Astrocyte of the cerebellum (primary cell): Measurements from ENCODE around the gene HTT.

ENCODE experiments used
- DNase-seq: peaks from one replicate; pipeline ENCODE4 v3.0.0-alpha.2; 2011; ENCODE audit warnings: low read depth
- H3K4me3 ChIP-seq: 2 replicates; pipeline ENCODE4 v1.5.1; 2011; ENCODE audit warnings: mild to moderate bottlenecking, low read depth, low read length, moderate library complexity
- in situ Hi-C: cut with HindIII; loops from 2 replicates; pipeline ENCODE4 v1.10.0; 2017; ENCODE audit warnings: low sequenced_read_pairs
- TF ChIP-seq, protein P1 (sequence below): IDR thresholded peaks from 2 replicates; pipeline ENCODE4 v1.5.1; 2012; ENCODE audit warnings: low read length, low read depth, moderate library complexity, mild to moderate bottlenecking; ENCODE audit errors: missing control alignments

The HTT gene

DNA sequence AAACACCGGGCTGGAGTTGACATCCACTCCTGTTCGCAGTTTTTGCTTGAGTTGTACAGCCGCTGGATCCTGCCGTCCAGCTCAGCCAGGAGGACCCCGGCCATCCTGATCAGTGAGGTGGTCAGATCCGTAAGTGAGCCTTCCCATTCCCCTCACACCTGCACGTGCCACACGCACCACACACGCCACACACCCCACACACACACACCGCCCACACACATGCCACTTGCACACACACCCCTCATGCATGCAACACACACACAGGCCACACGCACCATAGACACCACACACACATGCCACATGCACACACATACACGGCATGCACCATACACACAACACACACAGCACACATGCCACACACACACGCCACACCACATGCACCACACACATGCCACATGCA lies 154.4 kb downstream of the HTT start:
- TF ChIP-seq, protein P1, sequence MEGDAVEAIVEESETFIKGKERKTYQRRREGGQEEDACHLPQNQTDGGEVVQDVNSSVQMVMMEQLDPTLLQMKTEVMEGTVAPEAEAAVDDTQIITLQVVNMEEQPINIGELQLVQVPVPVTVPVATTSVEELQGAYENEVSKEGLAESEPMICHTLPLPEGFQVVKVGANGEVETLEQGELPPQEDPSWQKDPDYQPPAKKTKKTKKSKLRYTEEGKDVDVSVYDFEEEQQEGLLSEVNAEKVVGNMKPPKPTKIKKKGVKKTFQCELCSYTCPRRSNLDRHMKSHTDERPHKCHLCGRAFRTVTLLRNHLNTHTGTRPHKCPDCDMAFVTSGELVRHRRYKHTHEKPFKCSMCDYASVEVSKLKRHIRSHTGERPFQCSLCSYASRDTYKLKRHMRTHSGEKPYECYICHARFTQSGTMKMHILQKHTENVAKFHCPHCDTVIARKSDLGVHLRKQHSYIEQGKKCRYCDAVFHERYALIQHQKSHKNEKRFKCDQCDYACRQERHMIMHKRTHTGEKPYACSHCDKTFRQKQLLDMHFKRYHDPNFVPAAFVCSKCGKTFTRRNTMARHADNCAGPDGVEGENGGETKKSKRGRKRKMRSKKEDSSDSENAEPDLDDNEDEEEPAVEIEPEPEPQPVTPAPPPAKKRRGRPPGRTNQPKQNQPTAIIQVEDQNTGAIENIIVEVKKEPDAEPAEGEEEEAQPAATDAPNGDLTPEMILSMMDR: no peak
- no peak overlapping the region for H3K4me3 ChIP-seq
- in situ Hi-C loops: no loop called here
- no peak for DNase-seq

DNA sequence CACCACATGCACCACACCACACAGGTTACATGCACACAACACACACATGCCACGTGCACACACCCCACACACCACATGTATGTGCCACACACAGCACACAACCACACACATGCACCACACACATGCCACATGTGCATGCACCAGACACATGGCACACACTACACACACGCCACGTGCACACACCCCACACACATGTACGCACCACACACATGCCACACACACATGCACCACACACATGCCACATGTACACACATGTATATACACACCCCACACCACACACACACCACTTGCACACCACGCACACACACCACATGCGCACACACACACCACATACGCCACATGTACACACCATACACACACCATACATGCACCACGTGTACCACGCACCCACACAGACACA lies 154.8 kb downstream of the HTT start:
- TF ChIP-seq, protein P1: no peak
- DNase-seq: no peak
- in situ Hi-C loops: no loop called here
- H3K4me3 ChIP-seq: no peak overlapping the region

DNA sequence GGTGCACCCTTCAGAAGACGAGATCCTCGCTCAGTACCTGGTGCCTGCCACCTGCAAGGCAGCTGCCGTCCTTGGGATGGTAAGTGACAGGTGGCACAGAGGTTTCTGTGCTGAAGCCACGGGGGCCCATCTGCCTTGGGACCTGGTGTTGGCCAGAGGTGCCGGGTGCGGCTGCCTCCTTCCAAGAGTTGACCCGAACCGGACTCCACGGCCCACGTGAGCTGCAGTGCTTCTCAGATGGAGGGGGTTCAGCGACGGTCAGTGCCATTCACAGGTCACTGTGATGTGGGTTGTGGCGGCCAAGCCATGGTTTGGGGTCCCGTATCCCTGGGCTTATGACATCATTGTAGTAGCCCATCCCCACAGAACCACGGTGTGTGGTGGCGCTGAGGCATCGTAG lies 155.5 kb downstream of the HTT start:
- DNase-seq: no peak
- in situ Hi-C loops: no loop called here
- no peak overlapping the region for H3K4me3 ChIP-seq
- TF ChIP-seq, protein P1: no peak

DNA sequence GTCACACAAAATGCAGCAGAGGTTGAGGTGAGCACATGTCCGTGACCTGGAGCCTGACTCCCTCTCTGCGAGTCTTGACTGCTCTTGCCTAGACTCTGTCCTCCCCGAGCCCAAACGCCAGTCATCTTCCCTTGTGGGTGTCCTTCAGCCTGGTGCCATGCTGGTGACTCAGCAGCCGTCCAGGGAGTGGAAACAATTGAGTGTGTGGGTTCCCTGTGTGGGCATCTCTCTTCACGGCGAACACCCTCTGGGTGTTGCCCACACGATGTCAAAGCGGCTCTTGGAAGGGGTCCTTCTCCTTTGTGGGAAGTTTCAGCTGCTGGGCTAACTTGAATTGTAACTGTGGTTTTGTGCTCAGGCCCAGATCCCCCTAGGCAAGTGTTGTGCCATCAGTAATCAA lies 157.0 kb downstream of the HTT start:
- H3K4me3 ChIP-seq: no peak overlapping the region
- DNase-seq: no peak
- in situ Hi-C loops: no loop called here
- TF ChIP-seq, protein P1: no peak

DNA sequence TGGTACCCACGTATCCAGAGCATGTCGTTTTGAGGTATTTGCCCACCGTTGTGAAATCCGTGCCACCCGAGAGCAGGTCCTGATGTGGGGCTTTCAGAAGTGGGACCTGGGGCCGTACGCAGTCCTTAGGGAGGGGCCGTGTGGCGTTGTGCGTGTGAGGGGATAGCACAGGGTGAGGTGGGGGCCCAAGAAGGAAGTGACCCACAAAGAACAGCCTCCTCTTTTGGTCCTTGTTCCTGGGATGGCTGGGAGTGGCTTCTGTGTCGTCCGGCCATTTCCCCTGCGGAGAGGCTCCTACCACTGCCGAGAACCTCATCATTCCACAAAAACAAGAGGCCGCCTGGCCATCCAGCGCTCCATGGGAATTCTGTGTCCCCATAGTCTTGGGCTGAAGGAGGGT lies 157.5 kb downstream of the HTT start:
- H3K4me3 ChIP-seq: no peak overlapping the region
- TF ChIP-seq, protein P1: no peak
- in situ Hi-C loops: no loop called here
- no peak for DNase-seq

DNA sequence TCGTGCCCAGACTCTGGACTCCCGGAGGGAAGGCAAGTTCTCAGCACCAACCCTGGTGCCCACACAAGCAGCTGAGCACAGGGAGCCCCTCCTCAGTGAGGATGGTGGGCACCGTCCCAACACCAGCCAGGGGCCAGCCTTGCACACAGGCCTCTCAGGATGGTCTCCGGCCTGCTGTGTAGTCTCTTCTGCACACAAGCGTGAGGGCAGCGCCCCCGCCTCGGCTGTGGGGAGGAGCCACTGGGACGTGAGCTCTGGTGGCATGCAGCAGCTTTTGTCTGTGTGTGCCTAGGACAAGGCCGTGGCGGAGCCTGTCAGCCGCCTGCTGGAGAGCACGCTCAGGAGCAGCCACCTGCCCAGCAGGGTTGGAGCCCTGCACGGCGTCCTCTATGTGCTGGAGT lies 158.4 kb downstream of the HTT start:
- in situ Hi-C loops: no loop called here
- TF ChIP-seq, protein P1: no peak
- no peak for DNase-seq
- H3K4me3 ChIP-seq: no peak overlapping the region

DNA sequence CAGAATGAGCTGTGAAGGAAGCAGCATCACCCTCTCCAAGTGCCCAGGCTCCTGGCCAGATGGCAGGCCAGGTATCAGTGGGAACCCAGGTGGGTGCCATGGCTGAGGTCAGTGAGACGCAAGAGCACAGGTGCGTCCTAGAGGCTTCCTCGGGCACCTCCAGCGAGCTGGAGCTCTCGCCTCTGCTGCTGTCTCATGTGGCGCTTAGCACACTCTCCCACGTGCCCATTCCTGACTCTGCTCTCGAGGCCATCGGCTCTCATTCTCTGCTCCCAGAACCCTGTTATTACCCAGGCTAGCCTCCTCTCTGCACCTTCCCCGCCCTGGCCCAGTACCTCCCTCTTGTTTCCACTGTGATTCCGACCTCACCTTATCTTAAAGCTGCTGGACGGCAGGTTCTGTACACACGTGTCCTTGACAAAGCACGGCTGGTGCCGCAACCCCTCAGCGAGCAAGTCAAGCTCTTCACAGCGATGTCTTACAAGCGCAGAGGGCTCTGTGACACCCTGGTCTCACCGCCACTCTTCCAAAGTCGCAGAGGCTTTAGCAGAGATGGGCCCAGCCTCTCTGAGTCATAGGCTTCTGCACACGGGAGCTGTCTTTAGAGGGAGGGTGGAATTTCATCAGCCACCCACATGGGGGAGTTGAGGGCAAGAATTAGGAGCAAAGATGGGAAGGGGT lies 159.1 kb downstream of the HTT start:
- no peak for DNase-seq
- in situ Hi-C loops: no loop called here
- TF ChIP-seq, protein P1: peak; percentile 10
- H3K4me3 ChIP-seq: no peak overlapping the region
